ENCODE data around the gene CACNA1C.

Gene CACNA1C

DNA sequence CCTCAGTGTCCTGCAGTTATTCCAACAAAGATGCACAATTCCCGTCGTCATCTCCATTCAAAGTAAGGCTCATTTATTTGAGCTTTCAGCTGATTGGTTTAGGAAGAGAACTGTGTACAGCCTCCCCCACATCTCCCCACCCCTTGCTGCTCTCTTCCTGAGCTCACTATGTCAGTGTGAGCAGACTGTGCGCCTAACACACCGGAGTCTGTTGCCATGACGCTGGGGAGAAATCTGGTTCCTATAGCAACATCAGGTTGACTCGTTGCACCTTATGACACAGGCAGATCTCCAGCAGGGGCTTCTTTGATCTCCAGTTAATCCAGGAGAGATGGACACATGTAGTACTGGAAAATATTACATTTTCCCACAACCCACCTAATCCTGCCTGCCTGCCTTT, 319.4 kb downstream of the CACNA1C start:
- Mint-ChIP-seq H3K27ac (peak overlapping the region in 1 of 2 donors; percentile 85), H3K4me3 (no peak overlapping the region), H3K9me3 (no peaks in the 10 kb centered on the region), H3K27me3 (no peaks in the 10 kb centered on the region), H3K4me1 (no peaks in the 10 kb centered on the region)
- DNase-seq: no peak
- no peak for ATAC-seq

DNA sequence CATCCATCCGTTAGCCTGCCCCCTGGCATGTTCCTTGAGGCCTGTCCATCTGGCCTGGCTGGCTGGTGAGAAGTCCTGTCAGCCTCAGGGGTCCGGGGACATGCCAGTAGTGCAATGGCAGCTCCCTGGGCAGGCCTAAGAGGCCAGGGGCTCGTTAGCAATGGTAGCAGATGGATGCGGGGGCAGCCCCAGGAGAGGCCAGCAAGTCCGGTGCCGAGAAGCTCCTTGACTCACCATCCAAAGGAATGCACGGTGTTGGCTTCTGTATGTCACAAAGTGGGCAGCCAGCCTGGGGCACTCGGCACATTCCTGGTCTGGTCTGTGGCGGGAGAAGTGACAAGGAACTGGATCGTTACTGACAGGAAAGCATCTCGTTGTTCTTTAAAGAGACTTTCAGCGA, 319.9 kb downstream of the CACNA1C start:
- DNase-seq (no peak), ATAC-seq (no peak)
- Mint-ChIP-seq H3K27ac (peak overlapping the region in 1 of 2 donors; percentile 85), H3K4me1 (no peaks in the 10 kb centered on the region), H3K27me3 (no peaks in the 10 kb centered on the region), H3K4me3 (no peak overlapping the region), H3K9me3 (no peaks in the 10 kb centered on the region)

DNA sequence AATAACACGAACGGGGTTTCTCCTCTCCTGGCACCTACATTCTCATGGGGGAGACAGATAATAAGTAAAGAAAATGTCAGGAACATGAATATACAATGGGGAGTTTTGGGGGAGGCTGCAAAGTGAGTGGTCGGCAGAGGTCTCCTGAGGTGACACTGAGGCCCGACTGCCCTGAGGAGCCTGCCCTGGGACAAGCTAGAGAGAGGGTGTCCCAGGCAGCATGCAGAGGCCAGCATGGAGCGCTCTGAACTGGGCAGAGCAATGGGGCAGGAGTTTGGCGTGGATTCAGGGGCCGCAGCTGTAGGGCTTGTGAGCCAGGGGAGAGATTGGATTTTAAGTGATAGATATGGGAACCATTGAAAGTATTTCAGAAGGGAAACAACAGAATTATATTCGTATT, 320.5 kb downstream of the CACNA1C start:
- Mint-ChIP-seq H3K4me1 (no peaks in the 10 kb centered on the region), H3K9me3 (no peaks in the 10 kb centered on the region), H3K27me3 (no peaks in the 10 kb centered on the region), H3K4me3 (no peak overlapping the region), H3K27ac (no peak overlapping the region)
- ATAC-seq (no peak), DNase-seq (no peak)

DNA sequence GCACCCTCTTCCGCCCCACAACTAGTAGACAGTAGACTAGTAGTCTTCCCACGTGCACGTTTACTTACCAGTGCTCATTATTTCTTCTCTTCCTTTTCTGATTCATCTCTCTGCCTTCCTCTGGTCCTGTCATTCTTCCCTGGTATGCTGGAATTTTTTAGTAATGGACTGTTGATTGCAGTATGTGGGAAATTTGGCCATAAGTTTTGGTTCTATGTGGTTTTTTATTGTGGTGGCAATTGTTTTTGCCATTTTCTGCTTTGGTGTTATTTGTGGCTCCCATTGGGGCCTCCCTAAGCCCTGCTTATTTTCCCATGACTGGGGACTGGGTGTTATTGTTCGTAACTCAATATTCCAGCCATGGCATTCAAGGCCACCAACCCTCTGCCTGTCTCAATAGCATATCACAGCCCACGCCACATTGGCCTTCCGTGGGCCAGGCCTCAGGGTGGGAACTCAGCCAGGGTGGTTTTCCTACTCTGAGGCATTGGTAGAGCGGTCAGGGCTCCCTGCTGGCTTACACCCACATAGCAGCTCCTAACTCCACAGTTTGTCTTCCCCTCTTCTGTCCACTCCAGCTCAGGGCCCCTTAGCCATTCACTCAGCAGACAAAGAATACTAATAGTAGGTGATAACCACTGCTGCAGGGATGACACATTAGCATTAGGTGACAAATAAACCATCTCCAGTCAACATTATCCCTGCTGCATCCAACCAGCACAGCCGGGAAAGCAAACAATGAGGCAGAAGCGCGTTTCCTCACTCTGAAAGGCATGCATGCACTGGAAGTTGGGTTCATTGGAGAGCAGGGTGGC, 321.5 kb downstream of the CACNA1C start:
- no peak overlapping the region for H3K4me3 Mint-ChIP-seq
- H3K4me1 Mint-ChIP-seq: peaks cover 7% of the 10 kb centered on the region
- ATAC-seq (no peak), DNase-seq (no peak)
- no peaks in the 10 kb centered on the region for H3K9me3 Mint-ChIP-seq
- H3K27ac Mint-ChIP-seq: no peak overlapping the region
- no peaks in the 10 kb centered on the region for H3K27me3 Mint-ChIP-seq

DNA sequence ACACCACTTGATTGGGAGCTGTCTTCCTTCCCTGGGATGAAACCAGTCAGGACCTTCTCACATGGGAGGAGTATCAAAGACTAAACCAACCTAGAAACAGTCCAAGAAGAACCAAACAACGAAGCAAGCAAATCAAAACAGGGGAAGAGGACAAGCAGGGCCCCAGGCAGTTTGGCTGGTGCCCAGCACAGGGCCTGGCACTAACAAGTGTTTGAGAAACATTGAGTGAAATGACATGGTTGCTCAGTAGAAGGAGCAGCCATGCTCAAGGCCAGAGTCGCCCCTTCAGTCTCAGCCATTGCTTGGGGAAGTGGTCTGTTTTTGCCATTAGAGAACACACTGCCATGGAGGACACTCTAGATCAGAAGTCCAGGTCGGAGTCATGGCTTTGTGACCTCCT, 323.1 kb downstream of the CACNA1C start:
- H3K4me3 Mint-ChIP-seq: no peak overlapping the region
- H3K27ac Mint-ChIP-seq: no peak overlapping the region
- DNase-seq (no peak), ATAC-seq (no peak)
- peaks cover 7% of the 10 kb centered on the region for H3K4me1 Mint-ChIP-seq
- no peaks in the 10 kb centered on the region for H3K9me3 Mint-ChIP-seq
- no peaks in the 10 kb centered on the region for H3K27me3 Mint-ChIP-seq

DNA sequence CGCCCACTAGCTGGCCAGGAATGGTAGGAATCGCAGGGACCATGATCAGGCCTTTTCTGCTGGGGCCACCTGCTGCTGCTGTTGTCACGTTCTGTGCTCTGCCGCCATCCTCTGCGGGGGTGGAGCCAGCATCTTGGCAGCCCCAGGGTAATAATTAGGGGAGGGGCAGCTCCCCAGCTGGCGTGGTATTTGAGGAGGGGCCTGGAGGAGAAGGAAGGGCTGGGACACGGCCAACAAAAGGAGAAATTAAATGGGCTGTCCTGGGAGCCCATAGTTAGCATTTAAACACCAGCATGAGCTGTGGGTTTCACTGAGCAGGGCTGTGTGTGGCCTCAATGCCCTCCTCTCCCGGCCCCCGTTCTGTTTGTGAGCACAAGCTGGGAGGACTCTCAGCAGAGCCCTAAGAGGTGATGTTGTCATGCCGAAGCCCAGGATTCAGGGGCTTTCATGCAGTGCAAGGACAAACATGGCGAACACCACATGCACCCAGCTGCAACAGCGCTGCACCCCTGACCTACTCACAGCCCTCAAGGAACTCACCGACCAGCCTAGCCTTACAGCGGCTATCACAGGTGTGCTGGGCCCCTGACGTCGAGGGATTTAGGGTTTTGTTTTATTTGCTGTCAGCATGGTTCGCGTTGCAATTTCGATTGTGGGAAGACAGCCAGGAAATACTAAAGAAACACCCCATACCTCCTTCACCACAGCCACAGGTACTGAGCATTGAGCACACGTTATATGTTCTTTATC, 324.3 kb downstream of the CACNA1C start:
- Mint-ChIP-seq H3K4me3 (no peak overlapping the region), H3K4me1 (peaks cover 7% of the 10 kb centered on the region), H3K27me3 (no peaks in the 10 kb centered on the region), H3K9me3 (no peaks in the 10 kb centered on the region), H3K27ac (no peak overlapping the region)
- DNase-seq (no peak), ATAC-seq (no peak)

DNA sequence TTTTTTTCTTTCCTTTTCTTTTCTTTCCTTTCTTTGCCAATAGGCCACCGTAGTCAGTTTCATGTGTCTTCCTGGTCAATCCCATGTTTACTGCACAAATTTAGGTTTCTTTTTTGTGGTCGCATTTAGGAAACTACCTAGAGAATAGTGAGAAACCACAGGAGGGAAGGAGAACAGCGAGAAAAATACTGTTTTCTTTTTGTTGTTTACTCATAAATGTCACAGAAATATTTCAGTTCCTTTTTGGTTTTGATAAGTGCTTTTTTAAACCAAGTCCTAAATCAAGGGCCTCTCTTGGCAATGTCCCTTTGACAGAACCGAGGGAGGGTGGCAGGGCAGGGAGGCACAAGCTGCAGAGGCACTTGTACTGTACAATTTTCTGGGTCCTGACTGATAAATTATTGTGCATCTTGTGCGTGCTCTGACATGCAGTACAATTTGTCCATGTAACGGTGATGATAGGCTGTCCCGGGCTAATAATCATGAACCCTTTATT, 326.1 kb downstream of the CACNA1C start:
- H3K4me3 Mint-ChIP-seq: no peak overlapping the region
- H3K27ac Mint-ChIP-seq: no peak overlapping the region
- no peaks in the 10 kb centered on the region for H3K27me3 Mint-ChIP-seq
- H3K9me3 Mint-ChIP-seq: no peaks in the 10 kb centered on the region
- ATAC-seq (no peak), DNase-seq (no peak)
- peaks cover 7% of the 10 kb centered on the region for H3K4me1 Mint-ChIP-seq

DNA sequence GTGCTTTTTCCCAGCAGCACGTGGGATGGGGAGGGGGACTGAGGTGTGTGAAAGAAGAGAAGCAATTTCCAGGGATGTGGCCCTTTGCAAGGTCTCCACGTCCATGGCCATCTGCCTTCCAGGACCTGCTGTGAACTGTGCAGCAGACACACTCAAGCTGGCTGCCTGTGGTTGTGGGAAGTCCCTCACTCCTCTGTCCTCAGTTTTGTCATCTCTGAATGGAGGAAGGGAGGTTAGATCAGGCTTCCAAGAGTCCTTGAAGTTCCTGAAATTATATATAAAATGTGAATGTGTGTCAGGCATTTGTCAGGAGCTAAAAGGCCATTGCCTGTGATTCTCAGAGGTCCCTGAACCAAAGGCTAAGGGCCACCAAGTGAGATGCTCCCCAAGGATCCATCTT, 328.2 kb downstream of the CACNA1C start:
- H3K4me3 Mint-ChIP-seq: no peak overlapping the region
- DNase-seq: no peak
- no peaks in the 10 kb centered on the region for H3K9me3 Mint-ChIP-seq
- H3K27me3 Mint-ChIP-seq: no peaks in the 10 kb centered on the region
- no peak overlapping the region for H3K27ac Mint-ChIP-seq
- H3K4me1 Mint-ChIP-seq: peaks cover 7% of the 10 kb centered on the region
- ATAC-seq: no peak

DNA sequence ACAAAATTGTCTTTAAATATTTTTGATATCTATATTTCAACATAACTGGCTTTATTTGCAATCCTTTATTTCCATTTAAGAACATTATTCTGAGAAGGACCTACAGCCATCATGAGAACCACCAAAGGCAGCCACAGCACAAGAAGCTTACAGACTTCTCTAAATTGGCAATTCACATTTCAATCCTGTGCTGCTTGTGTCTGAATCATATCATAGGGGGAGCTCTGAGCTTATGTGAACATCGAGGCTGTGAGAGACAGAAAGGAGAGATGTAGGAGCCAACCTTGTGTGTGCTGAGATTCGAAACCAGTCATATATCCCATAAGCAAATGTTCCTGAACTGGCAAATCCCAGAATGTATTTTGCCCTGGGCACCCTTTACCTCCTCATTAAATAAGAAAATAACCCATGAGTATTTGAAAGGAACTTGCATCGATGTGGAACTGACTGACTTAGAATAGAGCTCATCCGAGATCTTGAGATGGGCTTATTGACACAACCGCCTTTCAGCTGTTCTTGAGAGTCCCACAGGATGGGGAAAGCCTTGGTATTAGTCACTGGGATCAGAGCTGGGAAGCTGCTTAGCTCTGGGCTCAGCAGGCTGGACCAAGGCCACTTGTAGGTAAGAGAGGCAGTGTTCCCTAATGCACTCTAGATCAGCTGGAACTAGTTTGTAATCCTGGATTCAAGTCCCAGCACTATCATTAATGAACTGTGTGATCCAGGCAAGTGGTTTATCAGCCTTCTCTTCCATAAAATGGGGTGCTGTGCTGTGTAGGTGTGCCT, 329.8 kb downstream of the CACNA1C start:
- Mint-ChIP-seq H3K4me1 (peaks cover 7% of the 10 kb centered on the region), H3K4me3 (no peak overlapping the region), H3K9me3 (no peaks in the 10 kb centered on the region), H3K27me3 (no peaks in the 10 kb centered on the region), H3K27ac (no peak overlapping the region)
- no peak for ATAC-seq
- no peak for DNase-seq

DNA sequence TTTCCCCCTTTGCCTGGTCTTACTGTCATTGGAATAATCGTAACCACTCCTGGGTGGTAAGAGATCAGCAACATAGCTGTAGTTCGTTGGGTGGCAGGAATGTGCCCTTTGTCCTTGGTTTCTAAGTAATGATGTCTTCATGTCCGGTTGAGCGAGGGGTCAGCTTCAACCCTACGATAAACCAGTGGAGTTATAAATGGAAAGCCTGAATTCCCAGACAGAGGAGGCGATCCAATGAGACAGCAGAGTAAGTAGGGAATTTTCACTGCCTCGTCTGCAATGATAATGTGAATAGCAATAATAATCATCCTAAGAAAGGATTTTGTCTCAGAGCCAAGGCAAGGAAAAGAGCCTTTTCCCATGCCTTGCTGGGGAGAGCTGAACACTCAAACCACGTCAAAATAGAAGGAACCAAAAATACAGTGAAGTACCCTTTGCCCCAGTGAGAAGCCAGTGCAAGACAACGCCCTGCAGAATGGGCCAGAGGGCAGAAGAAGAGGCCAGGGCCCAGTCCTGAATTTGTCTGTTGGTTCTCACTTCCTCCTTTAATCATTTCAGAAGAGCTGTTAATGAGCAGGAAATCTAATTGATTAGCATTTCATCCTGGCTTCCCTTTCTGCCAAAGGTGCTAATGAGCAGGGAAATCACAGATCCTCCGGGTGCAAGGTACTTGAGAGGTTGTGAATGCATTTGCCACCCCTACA, 330.7 kb downstream of the CACNA1C start:
- H3K27ac Mint-ChIP-seq: no peak overlapping the region
- H3K4me1 Mint-ChIP-seq: peaks cover 6% of the 10 kb centered on the region
- no peak overlapping the region for H3K4me3 Mint-ChIP-seq
- no peaks in the 10 kb centered on the region for H3K27me3 Mint-ChIP-seq
- ATAC-seq (no peak), DNase-seq (no peak)
- H3K9me3 Mint-ChIP-seq: no peaks in the 10 kb centered on the region

DNA sequence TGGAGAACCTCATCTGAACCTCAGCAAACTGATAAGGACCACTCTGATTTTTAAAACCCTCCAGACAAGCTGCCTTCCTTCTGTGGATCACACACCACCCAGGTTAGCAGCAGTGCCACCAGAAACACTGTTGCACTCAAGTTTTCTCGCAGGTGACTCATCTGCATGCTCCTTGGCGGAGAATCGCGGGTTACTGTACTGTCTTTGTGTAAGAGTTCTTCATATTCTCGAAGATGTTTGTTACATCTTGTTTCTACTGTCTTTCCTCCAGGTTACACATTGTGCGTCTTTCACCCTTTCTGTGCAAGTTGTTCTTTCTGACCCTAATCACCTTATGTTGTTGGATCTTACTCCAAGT, 331.2 kb downstream of the CACNA1C start:
- no peak overlapping the region for H3K27ac Mint-ChIP-seq
- peaks cover under 1% of the 10 kb centered on the region for H3K4me1 Mint-ChIP-seq
- DNase-seq (no peak), ATAC-seq (no peak)
- no peaks in the 10 kb centered on the region for H3K9me3 Mint-ChIP-seq
- no peaks in the 10 kb centered on the region for H3K27me3 Mint-ChIP-seq
- H3K4me3 Mint-ChIP-seq: no peak overlapping the region

DNA sequence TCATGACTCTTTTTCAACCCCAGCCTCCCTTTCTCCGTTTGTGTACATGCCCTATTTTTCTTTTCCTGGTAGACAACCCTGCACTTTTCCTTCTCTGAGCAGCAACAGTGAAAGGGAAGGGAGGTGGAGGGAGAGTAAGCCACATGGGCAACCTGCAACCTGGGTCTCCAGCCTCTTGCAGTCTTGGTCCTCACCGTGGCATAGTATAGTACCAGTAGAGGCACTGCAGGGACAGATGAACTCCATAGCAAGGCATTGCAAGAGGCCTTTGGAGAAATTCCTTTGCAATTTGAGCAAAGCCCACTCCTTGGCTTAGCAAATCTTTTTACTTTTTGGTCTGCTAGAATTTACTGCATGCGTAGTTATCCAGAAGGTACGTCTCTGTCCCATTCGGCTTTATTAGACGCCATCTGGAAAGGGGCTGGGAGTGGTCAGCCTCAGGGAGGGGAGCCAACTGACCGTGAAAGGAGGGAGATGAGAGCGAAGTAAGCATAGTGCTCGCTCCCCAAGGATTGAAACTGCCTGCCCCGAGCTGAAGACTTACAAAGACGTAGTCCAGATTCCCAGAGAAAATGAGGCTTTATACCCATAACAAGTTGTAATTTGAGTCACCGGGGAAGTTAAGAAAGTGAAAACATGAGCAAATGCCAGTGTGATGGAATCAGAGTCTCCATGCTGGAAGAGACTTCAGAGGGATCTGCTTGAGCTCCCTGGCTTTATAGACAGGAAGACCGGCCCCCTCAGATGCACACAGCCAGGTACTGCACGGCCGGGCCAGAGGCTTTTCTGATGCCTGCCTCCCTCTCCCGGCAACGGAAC, 332.0 kb downstream of the CACNA1C start:
- Mint-ChIP-seq H3K4me3 (no peak overlapping the region), H3K9me3 (no peaks in the 10 kb centered on the region), H3K27ac (no peak overlapping the region), H3K4me1 (no peaks in the 10 kb centered on the region), H3K27me3 (no peaks in the 10 kb centered on the region)
- no peak for ATAC-seq
- no peak for DNase-seq

DNA sequence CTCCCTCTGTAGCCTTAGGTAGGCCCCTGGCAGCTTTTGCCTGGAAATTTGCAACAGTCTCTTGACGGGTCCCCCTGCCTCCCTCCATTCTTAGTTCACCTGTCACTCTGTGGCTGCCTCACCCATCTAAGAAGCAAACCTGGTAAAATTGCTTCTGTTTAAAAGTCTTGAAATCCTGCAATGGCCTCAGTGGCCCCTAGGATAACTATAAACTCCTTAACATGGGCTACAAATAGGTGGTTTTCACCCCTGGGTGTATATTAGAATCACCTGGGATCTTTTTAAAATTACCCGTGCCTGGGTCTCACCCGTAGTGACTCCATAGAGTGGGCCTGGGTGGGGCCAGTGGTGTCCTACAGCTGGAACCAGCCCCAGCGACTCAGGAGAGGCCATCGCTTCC, 332.7 kb downstream of the CACNA1C start:
- ATAC-seq (no peak), DNase-seq (no peak)
- Mint-ChIP-seq H3K9me3 (no peaks in the 10 kb centered on the region), H3K27me3 (peaks cover 5% of the 10 kb centered on the region), H3K27ac (peak overlapping the region; percentile 2 to 77), H3K4me3 (no peak overlapping the region), H3K4me1 (no peaks in the 10 kb centered on the region)

DNA sequence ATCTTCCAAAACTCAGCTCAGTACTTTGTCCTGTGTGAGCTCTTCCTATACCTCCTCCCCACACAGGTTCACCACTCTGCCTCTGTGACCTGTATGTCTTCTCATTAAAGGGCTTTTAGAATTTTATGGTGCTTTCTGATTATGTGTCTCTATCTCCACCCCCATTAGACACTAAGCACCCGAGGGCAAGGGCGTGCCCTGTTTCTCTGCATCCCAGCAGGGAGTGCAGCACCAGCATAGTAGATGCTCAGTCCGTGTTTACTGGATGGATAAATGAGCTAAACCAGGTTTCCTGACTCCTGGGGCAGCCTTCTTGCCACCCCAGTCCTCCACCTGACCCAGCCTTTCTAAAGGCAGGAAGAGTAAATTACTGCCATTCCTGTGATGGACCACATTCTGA, 333.8 kb downstream of the CACNA1C start:
- Mint-ChIP-seq H3K9me3 (no peaks in the 10 kb centered on the region), H3K4me1 (no peaks in the 10 kb centered on the region), H3K27me3 (peaks cover 11% of the 10 kb centered on the region), H3K27ac (no peak overlapping the region), H3K4me3 (no peak overlapping the region)
- DNase-seq: no peak
- no peak for ATAC-seq
